ENCODE measurements around the gene MDC1.
"Not testable (repeated sequence)": the region's sequence is repeated elsewhere in the genome, so short reads cannot be mapped to it uniquely, and the experiment has no call there.

MDC1 gene

GRCh38 chr6:30725713-30726505 is 8.8 kb upstream of the MDC1 start:
- peak; percentile 84 for DNase-seq (ENCODE audit: low read depth)

GRCh38 chr6:30724906-30725667 is 8.0 kb upstream of the MDC1 start:
- DNase-seq (ENCODE audit: low read depth): peak; percentile 25

- peak; percentile 46 for DNase-seq (ENCODE audit: low read depth)
Measured at GRCh38 chr6:30723843-30724741, 7.0 kb upstream of the MDC1 start.

GRCh38 chr6:30723159-30723842 is 6.2 kb upstream of the MDC1 start:
- not testable (repeated sequence) for DNase-seq (ENCODE audit: low read depth)

GRCh38 chr6:30722280-30723112 is 5.4 kb upstream of the MDC1 start:
- peak; percentile 84 for DNase-seq (ENCODE audit: low read depth)

- DNase-seq (ENCODE audit: low read depth): peak; percentile 54
Measured at GRCh38 chr6:30722025-30722279, 4.9 kb upstream of the MDC1 start.

- DNase-seq (ENCODE audit: low read depth): peak; percentile 91
Measured at GRCh38 chr6:30721198-30722024, 4.3 kb upstream of the MDC1 start.

GRCh38 chr6:30720738-30721197 is 3.7 kb upstream of the MDC1 start:
- peak; percentile 61 for DNase-seq (ENCODE audit: low read depth)

- DNase-seq (ENCODE audit: low read depth): peak; percentile 98
Measured at GRCh38 chr6:30719791-30720737, 3.0 kb upstream of the MDC1 start, which contains the start of gene TUBB. TSS of gene TUBB (plus strand) at chr6:30720352. CDS start at chr6:30720507, 155 bp downstream.

- no peak for DNase-seq (ENCODE audit: low read depth)
Measured at GRCh38 chr6:30719356-30719755, 2.3 kb upstream of the MDC1 start.

- not testable (repeated sequence) for DNase-seq (ENCODE audit: low read depth)
Measured at GRCh38 chr6:30717845-30718720, 1.0 kb upstream of the MDC1 start.

GRCh38 chr6:30716879-30717128 is 277 bp downstream of the MDC1 start:
- no peak for DNase-seq (ENCODE audit: low read depth)

GRCh38 chr6:30714263-30714662 is 2.8 kb downstream of the MDC1 start:
- no peak for DNase-seq (ENCODE audit: low read depth)

- no peak for DNase-seq (ENCODE audit: low read depth)
Measured at GRCh38 chr6:30712441-30712945, 4.6 kb downstream of the MDC1 start.

GRCh38 chr6:30711758-30712380 is 5.2 kb downstream of the MDC1 start:
- no peak for DNase-seq (ENCODE audit: low read depth)

GRCh38 chr6:30709101-30709868 is 7.8 kb downstream of the MDC1 start:
- DNase-seq (ENCODE audit: low read depth): no peak
